ENCODE data around the gene NPAS2. TPM values are rescaled to one million over a fixed set of nuclear protein-coding genes. Genes with fewer than 3 reads are reported as not detected.

Gene NPAS2
- total RNA-seq, 2 experiments from 2014 or later = 5.8 to 5.9 TPM

GRCh38 chr2:100826494-100826893 is 6.6 kb downstream of the NPAS2 start:
- Mint-ChIP-seq H3K27me3 (ENCODE audit: low read depth) (peaks cover 2% of the 10 kb centered on the region), H3K9me3 (peaks cover 11% of the 10 kb centered on the region), H3K4me3 (no peak overlapping the region), H3K27ac (no peak overlapping the region), H3K4me1 (ENCODE audit: low read depth) (peaks cover 4% of the 10 kb centered on the region), H3K36me3 (ENCODE audit: low read depth) (no peaks in the 10 kb centered on the region)
- CTCF ChIA-PET = no interaction called here
- intact Hi-C loops (cut with micrococcal nuclease) = no loop called here
- DNase-seq = no peak

DNA sequence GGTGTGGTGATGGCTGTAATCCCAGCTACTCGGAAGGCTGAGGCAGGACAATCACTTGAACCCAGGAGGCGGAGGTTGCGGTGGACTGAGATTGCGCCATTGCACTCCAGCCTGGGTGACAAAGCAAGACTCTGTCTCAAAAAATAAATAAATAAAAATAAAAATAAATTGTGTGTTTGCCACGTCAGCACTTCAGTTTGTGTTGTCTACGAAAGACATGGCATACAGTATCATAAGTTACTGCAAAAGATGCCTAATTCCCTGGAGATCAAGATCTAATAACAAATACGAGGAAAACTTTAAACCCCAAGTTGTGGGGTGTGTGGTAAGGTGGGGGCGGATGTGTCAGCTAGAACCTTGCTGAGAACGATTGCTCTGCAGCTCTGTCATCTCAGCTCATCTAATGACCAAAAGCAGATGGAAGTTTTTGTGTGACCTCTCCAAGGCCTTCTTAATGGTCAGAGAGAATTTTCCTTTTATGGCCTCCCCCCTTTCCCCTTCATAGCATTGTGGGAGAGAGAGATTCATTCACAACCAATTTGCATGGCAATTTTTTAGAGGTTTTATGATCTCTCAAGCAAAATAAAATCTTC is 11.3 kb downstream of the NPAS2 start:
- Mint-ChIP-seq H3K4me1 (ENCODE audit: low read depth) (peaks cover 2% of the 10 kb centered on the region), H3K27ac (no peak overlapping the region), H3K4me3 (no peak overlapping the region), H3K9me3 (peaks cover 11% of the 10 kb centered on the region), H3K36me3 (ENCODE audit: low read depth) (no peaks in the 10 kb centered on the region), H3K27me3 (ENCODE audit: low read depth) (no peaks in the 10 kb centered on the region)
- intact Hi-C loops (cut with micrococcal nuclease) = no loop called here
- DNase-seq = no peak
- CTCF ChIA-PET = no interaction called here

- no peak for DNase-seq
- Mint-ChIP-seq H3K27me3 (ENCODE audit: low read depth) (no peaks in the 10 kb centered on the region), H3K4me3 (no peak overlapping the region), H3K36me3 (ENCODE audit: low read depth) (no peaks in the 10 kb centered on the region), H3K9me3 (peaks cover 11% of the 10 kb centered on the region), H3K27ac (no peak overlapping the region), H3K4me1 (ENCODE audit: low read depth) (peaks cover 2% of the 10 kb centered on the region)
- intact Hi-C loops (cut with micrococcal nuclease) = no loop called here
- CTCF ChIA-PET = no interaction called here
Observed at GRCh38 chr2:100831831-100832230, 11.9 kb downstream of the NPAS2 start.

- Mint-ChIP-seq H3K4me3 (no peak overlapping the region), H3K27me3 (ENCODE audit: low read depth) (no peaks in the 10 kb centered on the region), H3K9me3 (peaks cover 5% of the 10 kb centered on the region), H3K36me3 (ENCODE audit: low read depth) (no peaks in the 10 kb centered on the region), H3K4me1 (ENCODE audit: low read depth) (peaks cover 2% of the 10 kb centered on the region), H3K27ac (no peak overlapping the region)
- CTCF ChIA-PET = interaction anchor here (1.3 kb wide), 1 partner anchor 223 kb away, joined by 5 read pairs; no protein-coding TSS in a partner anchor
- intact Hi-C loops (cut with micrococcal nuclease) = no loop called here
- DNase-seq = no peak
Observed at GRCh38 chr2:100832885-100833284, 12.9 kb downstream of the NPAS2 start.

GRCh38 chr2:100833331-100833730 is 13.4 kb downstream of the NPAS2 start:
- intact Hi-C loops (cut with micrococcal nuclease) = no loop called here
- CTCF ChIA-PET = interaction anchor here (1.3 kb wide), 1 partner anchor 223 kb away, joined by 5 read pairs; no protein-coding TSS in a partner anchor
- no peak for DNase-seq
- no peak overlapping the region for H3K27ac Mint-ChIP-seq
- H3K4me1 Mint-ChIP-seq (ENCODE audit: low read depth) = peaks cover 2% of the 10 kb centered on the region
- H3K36me3 Mint-ChIP-seq (ENCODE audit: low read depth) = no peaks in the 10 kb centered on the region
- H3K9me3 Mint-ChIP-seq = peaks cover under 1% of the 10 kb centered on the region
- H3K27me3 Mint-ChIP-seq (ENCODE audit: low read depth) = no peaks in the 10 kb centered on the region
- no peak overlapping the region for H3K4me3 Mint-ChIP-seq

- Mint-ChIP-seq H3K36me3 (ENCODE audit: low read depth) (no peaks in the 10 kb centered on the region), H3K27ac (no peak overlapping the region), H3K4me1 (ENCODE audit: low read depth) (peaks cover 2% of the 10 kb centered on the region), H3K4me3 (no peak overlapping the region), H3K9me3 (no peaks in the 10 kb centered on the region), H3K27me3 (ENCODE audit: low read depth) (no peaks in the 10 kb centered on the region)
- DNase-seq = no peak
- intact Hi-C loops (cut with micrococcal nuclease) = no loop called here
- CTCF ChIA-PET = interaction anchor here (1.3 kb wide), 1 partner anchor 224 kb away, joined by 5 read pairs; no protein-coding TSS in a partner anchor
Observed at GRCh38 chr2:100834221-100834620, 14.3 kb downstream of the NPAS2 start.

DNA sequence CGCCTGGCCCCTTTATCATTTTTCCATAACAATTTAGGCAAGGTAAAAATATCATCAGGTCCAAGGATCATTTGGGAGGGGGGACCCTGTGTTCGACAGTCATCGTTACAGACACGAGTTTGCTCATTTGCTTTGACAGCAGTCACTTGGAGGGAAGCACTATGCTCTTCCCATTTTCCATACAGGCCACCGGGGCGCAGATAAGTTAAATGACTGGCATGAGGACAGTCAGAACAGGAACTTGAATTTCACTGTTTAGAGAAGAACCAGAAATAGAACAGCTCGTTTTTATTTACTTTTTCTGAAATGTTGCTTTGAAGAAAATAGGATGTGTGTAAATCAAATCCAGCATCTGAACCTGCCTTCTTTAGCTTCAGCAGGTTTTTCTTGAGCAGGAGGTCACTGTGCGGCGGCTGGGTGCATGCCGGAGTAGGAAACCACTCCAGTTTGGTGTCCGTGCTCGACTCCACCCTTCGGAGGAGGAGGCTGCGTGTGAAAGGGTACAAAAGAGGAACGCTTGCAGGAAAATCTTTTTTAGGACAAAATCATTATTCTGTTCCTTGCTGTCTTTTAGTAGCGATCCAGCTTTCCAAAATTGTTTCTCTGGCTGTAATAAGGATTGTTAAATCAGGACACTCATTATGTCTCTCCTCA is 15.2 kb downstream of the NPAS2 start:
- no peaks in the 10 kb centered on the region for H3K27me3 Mint-ChIP-seq (ENCODE audit: low read depth)
- intact Hi-C loops (cut with micrococcal nuclease) = no loop called here
- DNase-seq = no peak
- H3K9me3 Mint-ChIP-seq = no peaks in the 10 kb centered on the region
- peaks cover 2% of the 10 kb centered on the region for H3K4me1 Mint-ChIP-seq (ENCODE audit: low read depth)
- H3K27ac Mint-ChIP-seq = no peak overlapping the region
- H3K4me3 Mint-ChIP-seq = no peak overlapping the region
- H3K36me3 Mint-ChIP-seq (ENCODE audit: low read depth) = no peaks in the 10 kb centered on the region
- CTCF ChIA-PET = interaction anchor here (0.6 kb wide), 1 partner anchor 177 kb away, joined by 3 read pairs; no protein-coding TSS in a partner anchor

GRCh38 chr2:100840519-100840918 is 20.6 kb downstream of the NPAS2 start:
- Mint-ChIP-seq H3K4me1 (ENCODE audit: low read depth) (peaks cover 6% of the 10 kb centered on the region), H3K4me3 (no peak overlapping the region), H3K27me3 (ENCODE audit: low read depth) (no peaks in the 10 kb centered on the region), H3K9me3 (peaks cover 3% of the 10 kb centered on the region), H3K36me3 (ENCODE audit: low read depth) (no peaks in the 10 kb centered on the region), H3K27ac (no peak overlapping the region)
- CTCF ChIA-PET = no interaction called here
- DNase-seq = no peak
- intact Hi-C loops (cut with micrococcal nuclease) = no loop called here

DNA sequence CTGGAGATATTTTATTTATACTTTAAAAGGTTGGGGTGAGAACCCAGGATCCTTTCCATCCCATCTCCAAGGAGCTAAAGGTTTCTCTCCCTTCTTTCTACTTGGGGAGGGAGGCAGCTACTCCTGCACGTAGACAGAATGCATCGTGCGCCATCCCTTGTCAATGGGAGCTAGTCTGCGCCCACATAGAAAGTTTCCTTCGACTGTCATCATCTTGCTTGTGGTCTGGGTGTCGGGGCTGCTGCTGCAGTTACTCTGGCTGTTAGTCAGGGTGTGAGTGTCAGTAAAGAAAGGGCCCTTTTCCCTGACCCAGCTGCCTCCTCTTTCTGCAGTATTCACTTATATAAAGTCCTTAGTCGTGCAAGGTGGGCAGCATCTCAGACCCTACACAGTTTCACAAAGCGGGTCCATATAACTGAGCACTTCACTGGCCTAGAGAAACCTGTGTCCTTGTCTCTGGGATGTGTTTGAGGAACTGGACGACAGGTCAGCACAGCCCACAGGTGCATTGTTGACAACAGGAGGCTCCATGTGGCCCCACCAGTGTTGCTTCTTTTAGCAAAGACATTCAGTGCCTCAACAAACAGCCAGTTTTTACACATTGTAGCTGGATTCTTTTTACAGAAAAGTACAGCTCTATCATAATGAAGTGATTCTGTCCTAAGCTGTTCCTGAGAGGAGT is 22.4 kb downstream of the NPAS2 start:
- CTCF ChIA-PET = no interaction called here
- intact Hi-C loops (cut with micrococcal nuclease) = no loop called here
- Mint-ChIP-seq H3K27me3 (ENCODE audit: low read depth) (no peaks in the 10 kb centered on the region), H3K9me3 (peaks cover 3% of the 10 kb centered on the region), H3K27ac (no peak overlapping the region), H3K4me1 (ENCODE audit: low read depth) (peaks cover 6% of the 10 kb centered on the region), H3K4me3 (no peak overlapping the region), H3K36me3 (ENCODE audit: low read depth) (no peaks in the 10 kb centered on the region)
- DNase-seq = no peak

DNA sequence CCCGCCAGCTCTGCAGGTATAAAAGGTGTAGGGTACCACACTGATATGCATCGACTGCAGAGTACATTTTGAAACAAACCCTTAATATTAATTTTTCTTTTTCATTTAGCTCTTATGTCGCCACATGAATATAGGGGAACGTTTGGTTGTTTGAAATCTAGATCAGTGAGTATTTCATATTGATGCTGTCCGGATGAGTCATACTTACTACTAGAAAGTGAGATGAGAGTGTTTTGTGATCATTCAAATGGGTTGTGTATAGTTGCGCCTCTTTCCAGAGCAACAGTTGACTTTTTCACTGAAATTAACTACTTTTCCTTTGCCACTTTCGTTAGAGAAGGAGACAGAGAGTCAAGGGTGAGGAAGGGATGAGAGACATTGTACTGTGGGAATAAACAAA is 24.6 kb downstream of the NPAS2 start:
- H3K9me3 Mint-ChIP-seq = peaks cover 3% of the 10 kb centered on the region
- CTCF ChIA-PET = no interaction called here
- no peak for DNase-seq
- H3K27ac Mint-ChIP-seq = no peak overlapping the region
- H3K4me3 Mint-ChIP-seq = no peak overlapping the region
- H3K36me3 Mint-ChIP-seq (ENCODE audit: low read depth) = no peaks in the 10 kb centered on the region
- H3K27me3 Mint-ChIP-seq (ENCODE audit: low read depth) = no peaks in the 10 kb centered on the region
- peaks cover 6% of the 10 kb centered on the region for H3K4me1 Mint-ChIP-seq (ENCODE audit: low read depth)
- intact Hi-C loops (cut with micrococcal nuclease) = no loop called here

DNA sequence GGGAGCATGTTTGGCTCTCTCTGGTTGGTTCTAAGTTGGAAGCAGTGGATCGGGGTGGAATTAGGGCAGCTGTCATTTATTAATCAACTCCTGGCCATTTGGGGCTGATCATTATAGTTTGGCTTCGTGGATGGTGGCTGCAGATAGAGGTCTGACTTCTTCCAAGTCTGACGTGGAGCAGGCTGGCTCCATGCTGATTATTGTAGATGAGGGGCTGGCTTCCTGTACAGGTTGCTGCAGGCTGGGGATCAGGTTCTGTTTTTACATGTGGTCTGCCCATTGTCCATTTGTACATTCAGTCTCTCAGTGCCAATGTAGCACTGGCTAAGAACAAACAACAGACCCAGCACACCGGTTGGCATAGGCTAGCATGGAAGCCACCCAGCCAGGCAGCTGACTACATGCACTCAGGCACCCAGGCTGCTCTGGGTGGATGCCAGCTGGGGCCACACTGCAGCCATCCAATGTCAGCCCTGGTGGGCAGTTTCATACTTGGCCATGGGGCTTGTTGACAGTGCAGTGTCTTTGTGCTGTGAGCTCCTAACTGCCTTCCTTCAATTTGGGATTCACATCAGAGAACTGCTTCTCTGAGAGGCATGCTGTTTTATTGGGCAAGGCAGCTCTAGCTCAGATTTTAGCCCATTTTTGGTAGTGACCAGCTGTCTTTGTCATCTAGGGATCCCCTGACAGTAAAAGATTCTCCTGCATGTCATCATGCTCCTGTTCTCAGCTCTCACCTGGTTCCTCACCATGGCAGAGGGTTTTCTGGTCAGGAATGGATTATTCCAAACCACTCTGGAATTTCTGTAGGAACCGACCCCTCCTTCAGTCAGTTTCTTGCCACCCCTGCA is 25.4 kb downstream of the NPAS2 start:
- no peaks in the 10 kb centered on the region for H3K27me3 Mint-ChIP-seq (ENCODE audit: low read depth)
- H3K9me3 Mint-ChIP-seq = peaks cover 3% of the 10 kb centered on the region
- DNase-seq = no peak
- H3K27ac Mint-ChIP-seq = no peak overlapping the region
- H3K4me1 Mint-ChIP-seq (ENCODE audit: low read depth) = peaks cover 6% of the 10 kb centered on the region
- CTCF ChIA-PET = no interaction called here
- intact Hi-C loops (cut with micrococcal nuclease) = no loop called here
- H3K36me3 Mint-ChIP-seq (ENCODE audit: low read depth) = no peaks in the 10 kb centered on the region
- no peak overlapping the region for H3K4me3 Mint-ChIP-seq

DNA sequence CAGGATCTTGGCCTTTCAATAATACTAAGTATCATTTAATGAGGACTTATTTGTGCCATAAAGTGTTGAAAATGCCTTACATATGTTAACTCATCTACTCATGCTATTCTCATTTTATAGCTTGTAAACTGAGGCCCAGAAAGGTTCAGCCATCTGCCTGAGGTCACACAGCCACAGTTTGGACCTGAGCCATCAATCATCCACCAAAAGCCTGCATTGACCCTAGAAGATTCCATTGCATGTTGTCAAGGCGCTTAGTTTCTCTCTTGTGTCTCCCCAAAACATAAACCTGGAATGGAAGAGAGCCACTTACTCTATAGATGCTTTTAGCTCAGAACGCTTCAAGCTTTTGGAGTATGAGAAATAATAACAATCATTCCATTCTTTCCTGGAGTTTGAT is 26.8 kb downstream of the NPAS2 start:
- Mint-ChIP-seq H3K4me1 (ENCODE audit: low read depth) (peaks cover 6% of the 10 kb centered on the region), H3K27ac (no peak overlapping the region), H3K4me3 (no peak overlapping the region), H3K9me3 (peaks cover 3% of the 10 kb centered on the region), H3K27me3 (ENCODE audit: low read depth) (no peaks in the 10 kb centered on the region), H3K36me3 (ENCODE audit: low read depth) (no peaks in the 10 kb centered on the region)
- intact Hi-C loops (cut with micrococcal nuclease) = no loop called here
- CTCF ChIA-PET = interaction anchor here (2.2 kb wide), 1 partner anchor 10 kb away, joined by 4 read pairs; no protein-coding TSS in a partner anchor
- no peak for DNase-seq

All from activated naive CD4-positive, alpha-beta T cell treated with anti-CD3 and anti-CD28 coated beads for 36 hours (primary cell).